Fibroblast of peridontal ligament (primary cell): ENCODE data around the gene PTGDS.

ENCODE experiments used
- DNase-seq: peaks from one replicate; pipeline ENCODE4 v3.0.0-alpha.2; 2010; ENCODE audit errors: extremely low read depth

Gene PTGDS

GRCh38 chr9:137021979-137022661, 44.8 kb downstream of the PTGDS start:
- DNase-seq, result no peak

GRCh38 chr9:137022662-137023008, 45.3 kb downstream of the PTGDS start:
- DNase-seq, result no peak

GRCh38 chr9:137023157-137023556, 45.9 kb downstream of the PTGDS start:
- no peak for DNase-seq

GRCh38 chr9:137023583-137023991, 46.3 kb downstream of the PTGDS start:
- DNase-seq, result no peak

- no peak for DNase-seq
These were observed 48.2 kb downstream of the PTGDS start for GRCh38 chr9:137025517-137025966.

GRCh38 chr9:137026384-137026783, 49.1 kb downstream of the PTGDS start:
- no peak for DNase-seq

GRCh38 chr9:137026828-137027227, 49.5 kb downstream of the PTGDS start:
- DNase-seq, result no peak

GRCh38 chr9:137027369-137028262, 50.3 kb downstream of the PTGDS start, which contains the start of gene ABCA2:
ABCA2 (minus strand) TSS chr9:137028237; CDS start chr9:137028140, 97 bp downstream.
- DNase-seq, result no peak

GRCh38 chr9:137028263-137029057, 51.2 kb downstream of the PTGDS start:
- peak; percentile 6 for DNase-seq

- DNase-seq, result peak; percentile 35
These were observed 52.0 kb downstream of the PTGDS start for GRCh38 chr9:137029058-137029936.

GRCh38 chr9:137030006-137030405, 52.7 kb downstream of the PTGDS start:
- no peak for DNase-seq

- DNase-seq, result no peak
These were observed 53.5 kb downstream of the PTGDS start for GRCh38 chr9:137030538-137031527.
